HCT116 (cell line): Measurements from ENCODE around the gene RPL21. TPM values are rescaled to one million over a fixed set of nuclear protein-coding genes. Genes with fewer than 3 reads are reported as not detected.
A peak's percentile ranks its signal among the peaks of the same experiment; 100 is the strongest.

ENCODE experiments used
- ATAC-seq: fragments of 200-7000 bp; cut with Tn5 transposase; 2 replicates; pipeline ENCODE4 v1.9.1; 2020; ENCODE audit warnings: mild to moderate bottlenecking, moderate library complexity
- BruUV-seq: library from RNA; stranded (reverse); fragments of 400-500 nt; replicated peaks from 2 replicates; lab custom pipeline; 2021; lab: Mats Ljungman, UMichigan
- CTCF ChIA-PET: fragments of 300-600 bp; sonication (Branson Sonifier 250); formaldehyde crosslinking; loops from one replicate; lab custom pipeline; 2021; ENCODE audit warnings: antibody characterized with exemption; lab: Charles Lee
- POLR2A ChIA-PET: fragments of 300-600, 350-600 bp; sonication (Branson Sonifier 250); formaldehyde crosslinking; loops from one replicate; lab custom pipeline; 2021; ENCODE audit warnings: antibody characterized with exemption; lab: Charles Lee
- RAD21 ChIA-PET, 2 experiments: fragments of 300-600 bp; sonication (Branson Sonifier 250); formaldehyde crosslinking; loops; one replicate each; lab custom pipeline; 2023; ENCODE audit warnings: low total read pairs in 2 of 2; ENCODE audit not compliant: uncharacterized antibody in 2 of 2, unreplicated experiment in 2 of 2, low non-redundant PET in 1 of 2; lab: Charles Lee
- DNase-seq: peaks from one replicate; pipeline ENCODE4 v3.0.0-alpha.2; 2010; ENCODE audit warnings: low read depth, low spot score
- H2AFZ ChIP-seq: fragments of 200-600 bp; shearing (Covaris generic), sonication (generic); 2 replicates; pipeline ENCODE4 v1.6.1; 2017; ENCODE audit warnings: low read depth, mixed run types, mixed read lengths, antibody characterized with exemption, low read length; ENCODE audit not compliant: poor library complexity, severe bottlenecking
- H3K27ac ChIP-seq: 2 replicates; pipeline ENCODE4 v1.5.1; 2012; ENCODE audit warnings: low read depth, low read length
- H3K27me3 ChIP-seq: fragments of 200-600 bp; sonication (generic); 2 replicates; pipeline ENCODE4 v1.6.1; 2016; ENCODE audit warnings: mixed run types, low read length, mixed read lengths; ENCODE audit not compliant: insufficient read depth
- H3K36me3 ChIP-seq, 2 experiments: fragments of 200-500 bp in 1 of 2; fragments of 200-600 bp in 1 of 2; sonication (Bioruptor generic) in 1 of 2; sonication (generic) in 1 of 2; 2 replicates each; pipeline versions ENCODE4 v1.5.1 to v1.6.1; 2014 to 2016; ENCODE audit warnings: low read length in 2 of 2, inconsistent platforms in 1 of 2, mixed read lengths in 1 of 2, mixed run types in 1 of 2; ENCODE audit not compliant: insufficient read depth in 2 of 2, control insufficient read depth in 1 of 2
- H3K4me1 ChIP-seq, 2 experiments: fragments of 200-600 bp in 1 of 2; sonication (generic) in 1 of 2; 2 replicates each; pipeline versions ENCODE4 v1.5.1 to v1.6.1; 2012 to 2017; ENCODE audit warnings: low read length in 2 of 2, inconsistent platforms in 1 of 2, mild to moderate bottlenecking in 1 of 2, mixed read lengths in 1 of 2, mixed run types in 1 of 2, moderate library complexity in 1 of 2; ENCODE audit not compliant: insufficient read depth in 2 of 2, control insufficient read depth in 1 of 2
- H3K4me2 ChIP-seq: fragments of 200-600 bp; sonication (generic); 2 replicates; pipeline ENCODE4 v1.6.1; 2017; ENCODE audit warnings: mixed run types, low read length, mixed read lengths
- H3K4me3 ChIP-seq, 2 experiments: fragments of 200-600 bp in 1 of 2; sonication (generic) in 1 of 2; replicated peaks in 1 of 2; 2 replicates each; pipeline ENCODE4 v1.5.1; 2011 to 2016; ENCODE audit warnings: low read length in 2 of 2, control low read depth in 1 of 2, low read depth in 1 of 2, mild to moderate bottlenecking in 1 of 2, mixed read lengths in 1 of 2, mixed run types in 1 of 2
- H3K79me2 ChIP-seq: fragments of 200-600 bp; sonication (generic); 2 replicates; pipeline ENCODE4 v1.6.1; 2017; ENCODE audit warnings: mild to moderate bottlenecking, mixed run types, low read length, moderate library complexity, mixed read lengths; ENCODE audit not compliant: insufficient read depth
- H3K9ac ChIP-seq: fragments of 200-600 bp; sonication (generic); 2 replicates; pipeline ENCODE4 v1.6.1; 2016; ENCODE audit warnings: low read length, mixed read lengths
- H3K9me2 ChIP-seq: fragments of 200-600 bp; sonication (generic), shearing (Covaris generic); 2 replicates; pipeline ENCODE4 v1.6.1; 2017; ENCODE audit warnings: mixed run types, mild to moderate bottlenecking, moderate library complexity; ENCODE audit not compliant: insufficient read depth
- H3K9me3 ChIP-seq, 2 experiments: fragments of 200-500 bp in 1 of 2; fragments of 200-600 bp in 1 of 2; sonication (Bioruptor generic) in 1 of 2; sonication (generic) in 1 of 2; 2 replicates each; pipeline ENCODE4 v1.6.1; 2014 to 2017; ENCODE audit warnings: low read length in 2 of 2, mixed read lengths in 2 of 2, inconsistent platforms in 1 of 2, low read depth in 1 of 2, mild to moderate bottlenecking in 1 of 2, mixed run types in 1 of 2, moderate library complexity in 1 of 2; ENCODE audit not compliant: control insufficient read depth in 1 of 2, insufficient read depth in 1 of 2
- H4K20me1 ChIP-seq: fragments of 200-600 bp; sonication (generic), shearing (Covaris generic); 2 replicates; pipeline ENCODE4 v1.6.1; 2017; ENCODE audit warnings: mixed run types, mild to moderate bottlenecking, moderate library complexity; ENCODE audit not compliant: insufficient read depth
- FOSL1 ChIP-seq: IDR thresholded peaks from 2 replicates; pipeline ENCODE4 v1.6.1; 2012; ENCODE audit warnings: low read depth
- RAD21 ChIP-seq: IDR thresholded peaks from 2 replicates; pipeline ENCODE4 v1.6.1; 2012; ENCODE audit warnings: low read depth, mild to moderate bottlenecking
- SRF ChIP-seq: IDR thresholded peaks from 2 replicates; pipeline ENCODE4 v1.6.1; 2012; ENCODE audit warnings: low read depth
- TCF7L2 ChIP-seq: IDR thresholded peaks from 2 replicates; pipeline ENCODE4 v1.7.0; 2011; ENCODE audit warnings: borderline replicate concordance, inconsistent platforms; ENCODE audit not compliant: insufficient read depth, insufficient read length; ENCODE audit errors: extremely low read depth
- intact Hi-C: fragments of 100-400 bp; cut with micrococcal nuclease; formaldehyde crosslinking; loops from 2 replicates; pipeline ENCODE4 v1.10.0; 2022
- total RNA-seq: library from RNA; stranded (reverse); gene quantifications from one replicate; pipeline ENCODE4 v1.2.1, GENCODE V29; 2021; ENCODE audit not compliant: unreplicated experiment
- TF ChIP-seq, protein P1 (sequence below), 3 experiments: fragments of 200-600 bp in 1 of 3; sonication (generic) in 1 of 3; IDR thresholded peaks in 2 of 3; conservative IDR thresholded peaks in 1 of 3; 2 replicates each; pipeline ENCODE4 v1.5.1; 2012 to 2017; ENCODE audit warnings: low read depth in 2 of 3, low read length in 2 of 3, antibody characterized with exemption in 1 of 3, borderline replicate concordance in 1 of 3, control low read depth in 1 of 3, mild to moderate bottlenecking in 1 of 3, mixed read lengths in 1 of 3, mixed run types in 1 of 3, moderate library complexity in 1 of 3; ENCODE audit not compliant: insufficient read depth in 1 of 3
- TF ChIP-seq, protein P2 (sequence below): IDR thresholded peaks from 2 replicates; pipeline ENCODE4 v1.6.1; 2012; ENCODE audit warnings: low read depth

The RPL21 gene
- total RNA-seq, 1 experiment from 2014 or later = 915 TPM

DNA sequence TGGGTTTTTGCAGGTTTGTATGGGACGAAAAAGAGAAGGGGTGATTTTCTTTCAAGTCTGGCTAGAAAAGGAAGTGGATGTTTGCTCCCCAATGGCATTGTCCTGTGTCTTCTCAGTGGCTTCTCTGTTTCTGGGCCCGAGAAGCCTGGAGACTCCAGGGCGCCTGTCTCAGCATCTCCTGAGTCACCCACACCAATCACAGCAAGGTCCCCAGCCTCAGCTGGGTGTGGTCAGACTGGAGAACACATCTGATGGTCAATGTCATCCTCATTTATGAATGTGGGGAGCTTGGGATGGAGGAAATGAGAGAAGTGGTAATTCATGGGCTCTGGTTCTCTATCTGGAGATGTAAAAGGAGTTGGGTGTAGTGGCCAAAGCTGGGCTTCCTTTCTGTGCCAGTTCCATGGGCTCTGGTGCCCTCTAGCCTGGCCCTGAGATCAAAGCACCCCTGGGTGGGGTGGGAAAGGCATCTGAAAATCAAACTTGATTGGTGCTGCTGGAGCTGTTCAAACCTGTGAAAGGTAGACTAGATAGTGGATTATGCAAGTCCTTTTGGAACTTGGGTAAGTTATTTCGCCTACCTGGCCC lies 32.6 kb downstream of the RPL21 start:
- H3K79me2 ChIP-seq = no peaks in the 10 kb centered on the region
- DNase-seq = peak; percentile 15
- TF ChIP-seq FOSL1 (no peak), RAD21 (peak; percentile 80), SRF (no peak), TCF7L2 (peak; percentile 87)
- TF ChIP-seq, protein P1, sequence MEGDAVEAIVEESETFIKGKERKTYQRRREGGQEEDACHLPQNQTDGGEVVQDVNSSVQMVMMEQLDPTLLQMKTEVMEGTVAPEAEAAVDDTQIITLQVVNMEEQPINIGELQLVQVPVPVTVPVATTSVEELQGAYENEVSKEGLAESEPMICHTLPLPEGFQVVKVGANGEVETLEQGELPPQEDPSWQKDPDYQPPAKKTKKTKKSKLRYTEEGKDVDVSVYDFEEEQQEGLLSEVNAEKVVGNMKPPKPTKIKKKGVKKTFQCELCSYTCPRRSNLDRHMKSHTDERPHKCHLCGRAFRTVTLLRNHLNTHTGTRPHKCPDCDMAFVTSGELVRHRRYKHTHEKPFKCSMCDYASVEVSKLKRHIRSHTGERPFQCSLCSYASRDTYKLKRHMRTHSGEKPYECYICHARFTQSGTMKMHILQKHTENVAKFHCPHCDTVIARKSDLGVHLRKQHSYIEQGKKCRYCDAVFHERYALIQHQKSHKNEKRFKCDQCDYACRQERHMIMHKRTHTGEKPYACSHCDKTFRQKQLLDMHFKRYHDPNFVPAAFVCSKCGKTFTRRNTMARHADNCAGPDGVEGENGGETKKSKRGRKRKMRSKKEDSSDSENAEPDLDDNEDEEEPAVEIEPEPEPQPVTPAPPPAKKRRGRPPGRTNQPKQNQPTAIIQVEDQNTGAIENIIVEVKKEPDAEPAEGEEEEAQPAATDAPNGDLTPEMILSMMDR (IDR thresholded peaks at IDR 0.05 in 2 of 3, conservative IDR thresholded peaks at IDR 0.05 in 1 of 3; ENCODE audit: borderline replicate concordance in 1 of 3, insufficient read depth in 1 of 3, low read depth in 2 of 3, low read length in 2 of 3) = peak; percentile 45 to 47 (median 46); a peak in 5 of 6 replicates
- TF ChIP-seq, protein P2, sequence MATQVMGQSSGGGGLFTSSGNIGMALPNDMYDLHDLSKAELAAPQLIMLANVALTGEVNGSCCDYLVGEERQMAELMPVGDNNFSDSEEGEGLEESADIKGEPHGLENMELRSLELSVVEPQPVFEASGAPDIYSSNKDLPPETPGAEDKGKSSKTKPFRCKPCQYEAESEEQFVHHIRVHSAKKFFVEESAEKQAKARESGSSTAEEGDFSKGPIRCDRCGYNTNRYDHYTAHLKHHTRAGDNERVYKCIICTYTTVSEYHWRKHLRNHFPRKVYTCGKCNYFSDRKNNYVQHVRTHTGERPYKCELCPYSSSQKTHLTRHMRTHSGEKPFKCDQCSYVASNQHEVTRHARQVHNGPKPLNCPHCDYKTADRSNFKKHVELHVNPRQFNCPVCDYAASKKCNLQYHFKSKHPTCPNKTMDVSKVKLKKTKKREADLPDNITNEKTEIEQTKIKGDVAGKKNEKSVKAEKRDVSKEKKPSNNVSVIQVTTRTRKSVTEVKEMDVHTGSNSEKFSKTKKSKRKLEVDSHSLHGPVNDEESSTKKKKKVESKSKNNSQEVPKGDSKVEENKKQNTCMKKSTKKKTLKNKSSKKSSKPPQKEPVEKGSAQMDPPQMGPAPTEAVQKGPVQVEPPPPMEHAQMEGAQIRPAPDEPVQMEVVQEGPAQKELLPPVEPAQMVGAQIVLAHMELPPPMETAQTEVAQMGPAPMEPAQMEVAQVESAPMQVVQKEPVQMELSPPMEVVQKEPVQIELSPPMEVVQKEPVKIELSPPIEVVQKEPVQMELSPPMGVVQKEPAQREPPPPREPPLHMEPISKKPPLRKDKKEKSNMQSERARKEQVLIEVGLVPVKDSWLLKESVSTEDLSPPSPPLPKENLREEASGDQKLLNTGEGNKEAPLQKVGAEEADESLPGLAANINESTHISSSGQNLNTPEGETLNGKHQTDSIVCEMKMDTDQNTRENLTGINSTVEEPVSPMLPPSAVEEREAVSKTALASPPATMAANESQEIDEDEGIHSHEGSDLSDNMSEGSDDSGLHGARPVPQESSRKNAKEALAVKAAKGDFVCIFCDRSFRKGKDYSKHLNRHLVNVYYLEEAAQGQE = no peak
- no peak overlapping the region for H3K4me2 ChIP-seq
- H3K36me3 ChIP-seq = no peaks in the 10 kb centered on the region
- H2AFZ ChIP-seq = no peak overlapping the region
- ATAC-seq = peak; percentile 85
- H3K4me1 ChIP-seq = peaks cover 0 to 7% of the 10 kb centered on the region in 2 experiments; a peak in 1 of 4 replicates
- no peak overlapping the region for H3K4me3 ChIP-seq
- H4K20me1 ChIP-seq = no peaks in the 10 kb centered on the region
- H3K9me2 ChIP-seq = no peaks in the 10 kb centered on the region
- no peak overlapping the region for H3K9ac ChIP-seq
- CTCF ChIA-PET = interaction anchor here (1.1 to 4.2 kb wide), 7 partner anchors 9 to 337 kb away, joined by 3 to 41 read pairs (median 4); no protein-coding TSS in a partner anchor
- intact Hi-C loops = loop anchor here (2.0 kb wide), 2 partner anchors 75 to 299 kb away; no protein-coding TSS in a partner anchor
- POLR2A ChIA-PET = no interaction called here
- RAD21 ChIA-PET = interaction anchor here (1.1 to 1.3 kb wide), 5 partner anchors 75 to 337 kb away, joined by 3 to 9 read pairs (median 3); no protein-coding TSS in a partner anchor
- H3K27me3 ChIP-seq = no peaks in the 10 kb centered on the region
- BruUV-seq = no TSS peak
- H3K27ac ChIP-seq = no peak overlapping the region
- no peaks in the 10 kb centered on the region for H3K9me3 ChIP-seq
